H1 (cell line): ENCODE data around the gene ARL17A. TPM values are rescaled to one million over a fixed set of nuclear protein-coding genes. Genes with fewer than 3 reads are reported as not detected.
"Not testable (repeated sequence)": the region's sequence is repeated elsewhere in the genome, so short reads cannot be mapped to it uniquely, and the experiment has no call there.

ENCODE experiments used
- CTCF ChIA-PET: fragments of 300-600 bp; sonication (Branson Sonifier 250); formaldehyde crosslinking; loops from one replicate; lab custom pipeline; 2021; ENCODE audit not compliant: partially characterized antibody; lab: Charles Lee
- POLR2A ChIA-PET: fragments of 300-600 bp; sonication (Branson Sonifier 250); formaldehyde crosslinking; loops from one replicate; lab custom pipeline; 2021; ENCODE audit warnings: inconsistent platforms; ENCODE audit not compliant: partially characterized antibody; lab: Charles Lee
- DNase-seq, 2 experiments: peaks; one replicate each; pipeline versions ENCODE4 v3.0.0 to v3.0.0-alpha.2; 2010 to 2022; ENCODE audit warnings: low spot score in 2 of 2, low read depth in 1 of 2, mixed read lengths in 1 of 2
- FAIRE-seq: peaks from 2 replicates; lab custom pipeline; 2011; peaks lifted over from hg19 to GRCh38; lab: Jason Lieb, UNC
- H2AFZ ChIP-seq: 2 replicates; pipeline ENCODE4 v1.8.1; 2012; ENCODE audit warnings: low read length, inconsistent platforms
- H2AK5ac ChIP-seq: 2 replicates; pipeline ENCODE4 v1.6.1; 2013; ENCODE audit warnings: low read depth, low read length
- H2BK120ac ChIP-seq: replicated peaks from 2 replicates; pipeline ENCODE3; 2013; ENCODE audit warnings: low read depth, low read length, inconsistent platforms
- H2BK12ac ChIP-seq: 2 replicates; pipeline ENCODE4 v1.6.1; 2013; ENCODE audit warnings: low read depth, low read length
- H2BK15ac ChIP-seq: 2 replicates; pipeline ENCODE4 v1.6.1; 2013; ENCODE audit warnings: low read length
- H2BK20ac ChIP-seq: 2 replicates; pipeline ENCODE4 v1.6.1; 2013; ENCODE audit warnings: low read length
- H2BK5ac ChIP-seq: 2 replicates; pipeline ENCODE4 v1.6.1; 2013; ENCODE audit warnings: low read depth, low read length
- H3K14ac ChIP-seq: 2 replicates; pipeline ENCODE4 v1.6.1; 2013; ENCODE audit warnings: inconsistent platforms; ENCODE audit not compliant: insufficient read length
- H3K18ac ChIP-seq: 2 replicates; pipeline ENCODE4 v1.6.1; 2013; ENCODE audit warnings: low read length; ENCODE audit errors: extremely low read depth
- H3K23ac ChIP-seq: 2 replicates; pipeline ENCODE4 v1.6.1; 2013; ENCODE audit warnings: inconsistent platforms; ENCODE audit not compliant: insufficient read length
- H3K23me2 ChIP-seq: 2 replicates; pipeline ENCODE4 v1.6.1; 2013; ENCODE audit warnings: low read depth, low read length
- H3K27ac ChIP-seq: 2 replicates; pipeline ENCODE4 v1.6.1; 2011; ENCODE audit warnings: low read depth, low read length, inconsistent platforms
- H3K27me3 ChIP-seq, 4 experiments: replicated peaks in 1 of 4; 1 replicate in 1 of 4; 2 replicates in 3 of 4; pipeline versions ENCODE4 v1.6.1 to v1.8.1; 2011 to 2013; ENCODE audit warnings: low read length in 3 of 4, mild to moderate bottlenecking in 3 of 4, inconsistent platforms in 2 of 4, mixed read lengths in 2 of 4, moderate library complexity in 1 of 4; ENCODE audit not compliant: control insufficient read depth in 3 of 4, insufficient read depth in 3 of 4; ENCODE audit errors: extremely low read depth in 1 of 4
- H3K36me3 ChIP-seq, 4 experiments: 2 replicates each; pipeline versions ENCODE4 v1.6.1 to v1.8.1; 2011 to 2013; ENCODE audit warnings: mild to moderate bottlenecking in 4 of 4, low read length in 3 of 4, moderate library complexity in 2 of 4, control low read depth in 1 of 4, inconsistent platforms in 1 of 4; ENCODE audit not compliant: insufficient read depth in 4 of 4, control insufficient read depth in 2 of 4
- H3K4ac ChIP-seq: replicated peaks from 2 replicates; pipeline ENCODE3; 2013; ENCODE audit warnings: low read length, low read depth, mixed read lengths, inconsistent platforms; ENCODE audit not compliant: insufficient read length
- H3K4me1 ChIP-seq, 4 experiments: replicated peaks in 1 of 4; 1 replicate in 1 of 4; 2 replicates in 3 of 4; pipeline versions ENCODE4 v1.6.1 to v1.8.1; 2011 to 2013; ENCODE audit warnings: low read length in 3 of 4, inconsistent platforms in 2 of 4, mixed read lengths in 1 of 4; ENCODE audit not compliant: insufficient read depth in 4 of 4, control insufficient read depth in 3 of 4
- H3K4me2 ChIP-seq, 2 experiments: 2 replicates each; pipeline versions ENCODE4 v1.6.1 to v1.8.1; 2011 to 2013; ENCODE audit warnings: low read depth in 2 of 2, low read length in 2 of 2, control low read depth in 1 of 2, inconsistent platforms in 1 of 2, mild to moderate bottlenecking in 1 of 2; ENCODE audit not compliant: insufficient read depth in 1 of 2
- H3K4me3 ChIP-seq, 4 experiments: fragments of 200-600, 300-600 bp in 1 of 4; sonication (generic), shearing (Covaris generic), sonication (Bioruptor Twin) in 1 of 4; 2 replicates each; pipeline versions ENCODE4 v1.5.1 to v1.8.1; 2011 to 2016; ENCODE audit warnings: low read length in 4 of 4, low read depth in 3 of 4, control low read depth in 2 of 4, inconsistent platforms in 2 of 4, mild to moderate bottlenecking in 2 of 4, mixed read lengths in 1 of 4, moderate library complexity in 1 of 4; ENCODE audit not compliant: insufficient read depth in 2 of 4; ENCODE audit errors: extremely low read depth in 1 of 4
- H3K56ac ChIP-seq: replicated peaks from 2 replicates; pipeline ENCODE3; 2013; ENCODE audit warnings: low read depth, mild to moderate bottlenecking, mixed read lengths, low read length, inconsistent platforms; ENCODE audit not compliant: insufficient read length
- H3K79me1 ChIP-seq: 2 replicates; pipeline ENCODE4 v1.6.1; 2013; ENCODE audit warnings: low read depth, low read length, control low read depth
- H3K79me2 ChIP-seq, 2 experiments: 2 replicates each; pipeline versions ENCODE4 v1.6.1 to v1.8.1; 2012 to 2013; ENCODE audit warnings: low read length in 2 of 2, mild to moderate bottlenecking in 2 of 2, inconsistent platforms in 1 of 2; ENCODE audit not compliant: insufficient read depth in 2 of 2, control insufficient read depth in 1 of 2
- H3K9ac ChIP-seq, 4 experiments: replicated peaks in 1 of 4; 1 replicate in 1 of 4; 2 replicates in 3 of 4; pipeline versions ENCODE4 v1.6.1 to v1.8.1; 2011 to 2013; ENCODE audit warnings: low read depth in 3 of 4, low read length in 3 of 4, control low read depth in 2 of 4, mild to moderate bottlenecking in 2 of 4, moderate library complexity in 2 of 4, inconsistent platforms in 1 of 4; ENCODE audit errors: extremely low read depth in 1 of 4
- H3K9me3 ChIP-seq, 2 experiments: 2 replicates each; pipeline versions ENCODE4 v1.6.1 to v1.8.1; 2012 to 2013; ENCODE audit warnings: mild to moderate bottlenecking in 2 of 2, moderate library complexity in 2 of 2, control low read depth in 1 of 2, inconsistent platforms in 1 of 2, low read depth in 1 of 2, low read length in 1 of 2, mixed read lengths in 1 of 2; ENCODE audit not compliant: insufficient read depth in 2 of 2
- H4K20me1 ChIP-seq, 2 experiments: replicated peaks in 1 of 2; 2 replicates each; pipeline versions ENCODE3 to v1.8.1; 2011 to 2013; ENCODE audit warnings: inconsistent platforms in 2 of 2, low read length in 2 of 2, mild to moderate bottlenecking in 1 of 2; ENCODE audit not compliant: insufficient read depth in 2 of 2, control insufficient read depth in 1 of 2
- H4K5ac ChIP-seq: 2 replicates; pipeline ENCODE4 v1.6.1; 2013; ENCODE audit warnings: low read length, low read depth, mixed read lengths, inconsistent platforms; ENCODE audit not compliant: insufficient read length
- H4K8ac ChIP-seq: 2 replicates; pipeline ENCODE4 v1.8.0; 2013; ENCODE audit warnings: mild to moderate bottlenecking, moderate library complexity, low read length, inconsistent platforms; ENCODE audit not compliant: insufficient read depth; ENCODE audit errors: extremely low read depth
- H4K91ac ChIP-seq: replicated peaks from 2 replicates; pipeline ENCODE3; 2013; ENCODE audit warnings: low read length, mixed read lengths, inconsistent platforms; ENCODE audit not compliant: insufficient read length
- WGBS, 2 experiments: shearing (Covaris generic) in 1 of 2; methylation state at CpG; one replicate each; pipeline versions ENCODE4 v1.1.6 to v1.1.7; 2013 to 2015; ENCODE audit warnings: low lambda C conversion rate in 2 of 2, mixed read lengths in 2 of 2, inconsistent platforms in 1 of 2, low coverage in 1 of 2, missing lambda C conversion rate in 1 of 2; ENCODE audit not compliant: insufficient replicate concordance in 2 of 2, insufficient coverage in 1 of 2, insufficient read length in 1 of 2; ENCODE audit errors: extremely low coverage in 1 of 2, missing lambda C conversion rate in 1 of 2; 5-methylcytosine and 5-hydroxymethylcytosine counted together
- long read RNA-seq, 2 experiments: library from RNA in 1 of 2; library from capped mRNA in 1 of 2; stranded (forward); transcript quantifications; one replicate each; pipeline ENCODE4 v2.0.0, GENCODE V29; 2021; ENCODE audit warnings: inconsistent platforms in 1 of 2
- polyA minus RNA-seq, 3 experiments: library from RNA; depleted of rRNA, polyadenylated mRNA; stranded (reverse); fragments of >200 nt; gene quantifications; 1 replicate in 2 of 3; 2 replicates in 1 of 3; pipeline ENCODE4 v1.2.3, GENCODE V29; 2011
- polyA plus RNA-seq, 7 experiments: library from polyadenylated mRNA; depleted of rRNA in 3 of 7; stranded (reverse) in 5 of 7; unstranded in 2 of 7; fragments of >200 nt in 5 of 7; fragments of 200-250 nt in 2 of 7; gene quantifications; 1 replicate in 5 of 7; 2 replicates in 1 of 7; 4 replicates in 1 of 7; pipeline versions ENCODE4 v1.2.1 to v1.2.3, GENCODE V29; 2011 to 2013; ENCODE audit warnings: missing spikeins in 2 of 7, mixed read lengths in 2 of 7
- total RNA-seq: library from RNA; stranded (reverse); fragmentation: NEBNext Ultra II Directional; extraction: Animal tissue kit (Norgen Biotek cat#: 25700); gene quantifications from 2 replicates; pipeline ENCODE4 v1.2.1, GENCODE V29; 2021

Gene ARL17A
- total RNA-seq: 28.5 and 29.0 TPM in 2 replicates
- 24.6 and 40.7 TPM in 2 replicates for polyA plus RNA-seq (2011; rRNA removed)
- polyA plus RNA-seq (2011; cell fraction: cytosol; rRNA removed): 33.2 TPM
- polyA plus RNA-seq (2011; cell fraction: nucleus; rRNA removed): 152 TPM
- 16.0 to 24.6 TPM (median 20.3 TPM) in 4 replicates for polyA plus RNA-seq (2012, experiment 1 of 2)
- 4.0 TPM for polyA plus RNA-seq (2012, experiment 2 of 2)
- polyA plus RNA-seq (2013, experiment 1 of 2): 21.6 TPM
- polyA plus RNA-seq (2013, experiment 2 of 2): 19.4 TPM
- 65.2 and 71.4 TPM in 2 replicates for polyA minus RNA-seq (2011; rRNA and poly(A)+ RNA removed)
- polyA minus RNA-seq (2011; cell fraction: cytosol; rRNA and poly(A)+ RNA removed): 16.7 TPM
- 61.6 TPM for polyA minus RNA-seq (2011; cell fraction: nucleus; rRNA and poly(A)+ RNA removed)
- long read RNA-seq, experiment 1, partial matches to known transcripts: 0 of 14 reads
- long read RNA-seq, experiment 1, other reads (novel, unspliced or antisense): 10 of 14 reads
- long read RNA-seq, experiment 2, partial matches to known transcripts: 0 of 5 reads
- long read RNA-seq, experiment 2, other reads (novel, unspliced or antisense): 2 of 5 reads

DNA sequence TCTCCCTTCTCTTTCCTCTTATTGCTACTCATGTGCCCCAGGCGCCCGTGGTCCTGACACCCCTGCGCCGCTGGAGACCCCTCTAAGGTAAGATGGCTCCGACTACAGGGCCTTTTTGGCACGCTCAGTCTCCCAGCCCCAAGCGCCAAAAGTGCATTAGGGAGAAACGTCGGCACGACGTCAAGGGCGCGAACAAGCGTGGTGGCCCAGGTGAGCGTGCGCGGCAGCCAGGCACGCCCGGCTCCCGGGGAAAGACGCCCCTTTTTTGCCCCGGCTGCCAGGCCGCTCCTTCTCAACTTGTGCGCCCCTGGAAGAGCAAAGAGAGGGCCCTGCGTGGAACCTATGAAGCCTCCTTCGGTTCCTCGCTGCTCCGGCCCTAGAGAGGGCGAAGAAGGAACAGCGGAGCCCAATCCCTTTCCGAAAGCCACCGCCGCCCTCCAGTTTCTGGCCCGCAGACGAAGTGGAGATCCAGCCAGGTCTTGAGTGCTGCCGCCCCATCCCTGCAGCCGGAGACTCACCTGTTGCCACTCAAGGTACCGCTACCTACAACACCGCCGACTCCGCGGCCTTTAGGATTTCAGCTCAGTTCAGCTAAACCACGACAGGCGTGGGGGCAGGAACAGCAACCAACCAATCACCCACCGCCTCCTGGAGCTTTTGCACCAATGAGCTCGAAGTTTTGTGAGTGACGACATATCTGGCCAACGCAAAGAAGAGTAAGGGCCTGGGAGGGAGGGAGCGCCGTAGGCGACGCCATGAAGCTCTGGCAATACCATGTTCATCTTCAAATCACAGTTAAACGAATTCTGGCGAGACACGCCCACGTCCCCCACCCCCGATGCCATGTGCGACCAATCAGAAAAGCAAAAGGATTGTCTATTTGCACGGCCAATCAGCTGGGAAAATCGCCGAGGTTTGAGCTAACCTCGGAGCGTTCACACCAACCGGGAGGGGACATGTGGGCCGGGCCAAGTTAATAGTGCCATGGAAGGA is at the start of gene ARL17A:
Gene ARL17A (minus strand): TSS at position 609 of the 993 bp plus-strand sequence. CDS start 3,369 bp downstream, outside the sequence.
- peak within 1 kb of the TSS in 1 of 4 experiments; percentile 10; a peak in 1 of 8 replicates for H3K4me3 ChIP-seq
- H4K8ac ChIP-seq, H3K9me3 ChIP-seq, H3K79me1 ChIP-seq, H3K27me3 ChIP-seq, H3K23ac ChIP-seq, H4K20me1 ChIP-seq, H3K36me3 ChIP-seq, H3K4me1 ChIP-seq, H3K79me2 ChIP-seq, H3K14ac ChIP-seq, H3K27ac ChIP-seq, H3K18ac ChIP-seq, POLR2A ChIA-PET, H4K91ac ChIP-seq, H2BK20ac ChIP-seq, H3K56ac ChIP-seq, CTCF ChIA-PET, H2BK5ac ChIP-seq, H3K4ac ChIP-seq, H3K9ac ChIP-seq, H2BK12ac ChIP-seq, H2BK120ac ChIP-seq, H4K5ac ChIP-seq, H3K23me2 ChIP-seq, H3K4me2 ChIP-seq, H2AFZ ChIP-seq, H2BK15ac ChIP-seq, H2AK5ac ChIP-seq: not testable (repeated sequence)
- DNase-seq (peak in 1 of 2 experiments; percentile 76), FAIRE-seq (peak; percentile 99)
- 0% methylated on average over 4 of the region's 65 CpGs; no CpG with 5 or more reads in 1 of the 2 experiments for WGBS, 2 experiments
